ENCODE results near the gene CEP43. TPM values are rescaled to one million over a fixed set of nuclear protein-coding genes. Genes with fewer than 3 reads are reported as not detected.

CEP43 gene
- total and polyA plus RNA-seq, 9 donors: 9.4 to 21.5 (median 14.2) TPM

- Histone ChIP-seq H3K36me3 (ENCODE audit: control insufficient read depth, insufficient read depth, low read length) (peaks cover 3% of the 10 kb centered on the region), H3K4me1 (ENCODE audit: control insufficient read depth, insufficient read depth, low read length) (no peaks in the 10 kb centered on the region)
- DNase-seq: no peak
These were observed 10.5 kb upstream of the CEP43 start for GRCh38 chr6:166988674-166989201.

GRCh38 chr6:166989427-166990032 lies 9.7 kb upstream of the CEP43 start:
- Histone ChIP-seq H3K27me3 (ENCODE audit: control insufficient read depth, insufficient read depth, low read length) (no peaks in the 10 kb centered on the region), H3K4me3 (ENCODE audit: low read length) (no peak overlapping the region), H3K9me3 (replicated peaks; ENCODE audit: control insufficient read depth, low read depth, low read length) (no peaks in the 10 kb centered on the region), H3K36me3 (ENCODE audit: control insufficient read depth, insufficient read depth, low read length) (peaks cover 3% of the 10 kb centered on the region), H3K27ac (ENCODE audit: low read length) (no peak overlapping the region), H3K4me1 (ENCODE audit: control insufficient read depth, insufficient read depth, low read length) (no peaks in the 10 kb centered on the region)
- 33% methylated on average over 4 of the region's 10 CpGs for WGBS (ENCODE audit: insufficient coverage)
- DNase-seq: peak; percentile 45

More at GRCh38 chr6:166988674-166989201, 10.5 kb upstream of the CEP43 start:
- H3K9me3 ChIP-seq (replicated peaks; ENCODE audit: control insufficient read depth, low read depth, low read length): no peaks in the 10 kb centered on the region
- H3K27ac ChIP-seq (ENCODE audit: low read length): no peak overlapping the region
- H3K4me3 ChIP-seq (ENCODE audit: low read length): no peak overlapping the region
- H3K27me3 ChIP-seq (ENCODE audit: control insufficient read depth, insufficient read depth, low read length): no peaks in the 10 kb centered on the region
- WGBS (ENCODE audit: insufficient coverage): no CpG with 5 or more reads among the region's 3 CpGs

- no peaks in the 10 kb centered on the region for H3K27me3 ChIP-seq (ENCODE audit: control insufficient read depth, insufficient read depth, low read length)
- no peak overlapping the region for H3K4me3 ChIP-seq (ENCODE audit: low read length)
- H3K9me3 ChIP-seq (replicated peaks; ENCODE audit: control insufficient read depth, low read depth, low read length): no peaks in the 10 kb centered on the region
- WGBS (ENCODE audit: insufficient coverage): 92% methylated on average over 4 of the region's 7 CpGs
- H3K27ac ChIP-seq (ENCODE audit: low read length): no peak overlapping the region
- peaks cover 10% of the 10 kb centered on the region for H3K36me3 ChIP-seq (ENCODE audit: control insufficient read depth, insufficient read depth, low read length)
- H3K4me1 ChIP-seq (ENCODE audit: control insufficient read depth, insufficient read depth, low read length): peaks cover 8% of the 10 kb centered on the region
- DNase-seq: no peak
These were observed 2.8 kb upstream of the CEP43 start for GRCh38 chr6:166996406-166996805.

DNA sequence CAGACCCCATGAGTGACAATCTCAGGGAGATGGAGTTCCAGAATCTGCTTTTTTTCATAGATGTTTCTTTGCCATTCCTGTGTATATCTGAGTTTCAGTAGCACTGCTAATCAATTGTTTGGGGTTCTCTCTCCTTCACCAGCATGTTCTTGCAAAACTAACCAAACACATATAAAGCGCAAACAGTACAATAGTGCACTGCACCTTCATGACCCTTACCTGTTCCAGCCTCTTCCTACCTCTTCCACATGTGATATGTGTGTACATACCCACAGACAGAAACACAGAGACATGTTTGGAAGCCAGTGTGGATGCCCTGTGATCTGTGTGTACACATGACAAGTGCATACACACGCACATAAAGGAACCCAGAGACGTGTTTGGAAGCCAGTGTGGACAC lies 1.8 kb upstream of the CEP43 start:
- WGBS (ENCODE audit: insufficient coverage): 50% methylated on average over 1 of the region's 3 CpGs
- DNase-seq: no peak
- H3K27ac ChIP-seq (ENCODE audit: low read length): no peak overlapping the region

DNA sequence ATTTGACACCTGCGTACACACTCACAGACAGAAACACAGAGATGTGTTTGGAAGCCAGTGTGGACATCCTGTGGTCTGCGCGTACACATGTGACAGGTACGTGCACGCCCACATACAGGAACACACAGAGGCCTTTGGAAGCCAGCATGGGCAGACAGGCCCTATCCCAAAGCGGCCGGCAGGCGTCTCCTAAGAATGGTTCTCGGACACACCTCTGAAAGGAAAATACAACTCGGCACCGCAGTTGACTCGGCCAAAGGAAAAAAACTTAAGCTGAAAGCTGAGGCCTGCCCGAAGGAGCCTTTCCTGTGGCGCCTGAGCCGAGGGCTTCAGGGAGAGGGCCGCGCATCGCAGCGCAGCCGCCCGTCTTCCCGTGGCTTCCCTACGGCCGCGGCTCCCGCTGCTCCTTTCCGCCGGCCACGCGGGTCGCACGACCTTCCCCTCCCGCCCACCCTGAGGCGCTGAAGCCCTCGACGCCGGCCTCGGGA lies 1.4 kb upstream of the CEP43 start:
- Histone ChIP-seq H3K4me1 (ENCODE audit: control insufficient read depth, insufficient read depth, low read length) (peaks cover 8% of the 10 kb centered on the region), H3K27me3 (ENCODE audit: control insufficient read depth, insufficient read depth, low read length) (no peaks in the 10 kb centered on the region), H3K9me3 (replicated peaks; ENCODE audit: control insufficient read depth, low read depth, low read length) (no peaks in the 10 kb centered on the region), H3K4me3 (ENCODE audit: low read length) (peak overlapping the region; percentile 80), H3K36me3 (ENCODE audit: control insufficient read depth, insufficient read depth, low read length) (peaks cover 15% of the 10 kb centered on the region), H3K27ac (ENCODE audit: low read length) (peak overlapping the region; percentile 43)
- DNase-seq: peak; percentile 71
- WGBS (ENCODE audit: insufficient coverage): 2% methylated on average over 35 of the region's 38 CpGs

More for the DNA sequence above, 1.8 kb upstream of the CEP43 start:
- H3K36me3 ChIP-seq (ENCODE audit: control insufficient read depth, insufficient read depth, low read length): peaks cover 14% of the 10 kb centered on the region
- H3K4me3 ChIP-seq (ENCODE audit: low read length): peak overlapping the region; percentile 80
- no peaks in the 10 kb centered on the region for H3K27me3 ChIP-seq (ENCODE audit: control insufficient read depth, insufficient read depth, low read length)
- H3K9me3 ChIP-seq (replicated peaks; ENCODE audit: control insufficient read depth, low read depth, low read length): no peaks in the 10 kb centered on the region
- peaks cover 8% of the 10 kb centered on the region for H3K4me1 ChIP-seq (ENCODE audit: control insufficient read depth, insufficient read depth, low read length)

DNA sequence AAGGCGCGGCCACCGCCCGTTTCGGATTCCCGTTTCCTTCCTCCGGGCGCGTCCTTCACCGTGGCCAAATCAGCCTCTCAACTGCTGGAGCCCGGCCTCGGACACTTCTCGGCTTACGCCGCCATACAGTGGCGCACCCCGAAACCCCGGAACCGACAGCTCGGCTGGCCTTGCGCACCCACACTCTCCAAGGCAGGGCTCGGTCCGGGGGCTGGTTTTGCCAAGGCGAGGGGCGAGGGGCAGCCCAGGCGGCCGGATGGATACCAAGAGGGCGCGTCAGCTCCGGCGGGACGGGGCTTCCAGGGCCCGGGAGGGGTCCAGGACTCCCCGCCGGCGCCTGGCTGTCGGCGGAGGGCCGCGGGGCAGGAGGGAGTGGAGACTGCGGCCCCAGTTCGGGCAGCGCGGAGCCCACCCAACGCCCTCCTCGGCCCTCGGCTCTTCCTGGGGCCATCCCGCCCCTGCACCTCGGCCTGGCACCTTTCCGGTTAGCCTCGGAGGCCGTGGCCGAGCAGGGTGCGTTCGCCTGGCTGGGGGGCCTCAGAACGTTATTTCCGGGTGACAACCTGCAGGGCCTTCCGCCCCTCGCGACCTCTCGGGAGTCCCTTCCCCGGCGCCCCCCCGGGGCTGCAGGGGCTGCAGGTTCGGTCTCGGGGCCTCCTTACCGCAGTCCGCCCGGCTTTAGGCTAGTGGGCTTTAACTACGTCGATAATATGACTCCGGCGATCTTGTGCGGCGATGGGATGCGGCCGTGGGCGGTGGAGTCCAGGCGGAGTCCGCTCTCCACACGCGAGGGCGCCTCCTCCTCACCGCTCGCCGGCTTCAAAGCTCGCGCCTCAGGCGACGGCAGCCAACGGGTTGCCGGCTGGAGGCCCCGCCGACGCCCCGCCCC lies 697 bp upstream of the CEP43 start:
- peaks cover 8% of the 10 kb centered on the region for H3K4me1 ChIP-seq (ENCODE audit: control insufficient read depth, insufficient read depth, low read length)
- H3K27ac ChIP-seq (ENCODE audit: low read length): peak overlapping the region; percentile 43
- DNase-seq: peak; percentile 35
- WGBS (ENCODE audit: insufficient coverage): under 1% methylated on average over 95 of the region's 96 CpGs
- H3K4me3 ChIP-seq (ENCODE audit: low read length): peak overlapping the region; percentile 80
- no peaks in the 10 kb centered on the region for H3K9me3 ChIP-seq (replicated peaks; ENCODE audit: control insufficient read depth, low read depth, low read length)
- H3K27me3 ChIP-seq (ENCODE audit: control insufficient read depth, insufficient read depth, low read length): no peaks in the 10 kb centered on the region
- H3K36me3 ChIP-seq (ENCODE audit: control insufficient read depth, insufficient read depth, low read length): peaks cover 13% of the 10 kb centered on the region

- Histone ChIP-seq H3K9me3 (replicated peaks; ENCODE audit: control insufficient read depth, low read depth, low read length) (no peaks in the 10 kb centered on the region), H3K4me1 (ENCODE audit: control insufficient read depth, insufficient read depth, low read length) (peaks cover 8% of the 10 kb centered on the region), H3K36me3 (ENCODE audit: control insufficient read depth, insufficient read depth, low read length) (peaks cover 15% of the 10 kb centered on the region), H3K4me3 (ENCODE audit: low read length) (peak overlapping the region; percentile 70), H3K27ac (ENCODE audit: low read length) (no peak overlapping the region), H3K27me3 (ENCODE audit: control insufficient read depth, insufficient read depth, low read length) (no peaks in the 10 kb centered on the region)
- DNase-seq: peak; percentile 32
- WGBS (ENCODE audit: insufficient coverage): no CpG with 5 or more reads among the region's 10 CpGs
These were observed 672 bp downstream of the CEP43 start for GRCh38 chr6:166999884-167000253.

DNA sequence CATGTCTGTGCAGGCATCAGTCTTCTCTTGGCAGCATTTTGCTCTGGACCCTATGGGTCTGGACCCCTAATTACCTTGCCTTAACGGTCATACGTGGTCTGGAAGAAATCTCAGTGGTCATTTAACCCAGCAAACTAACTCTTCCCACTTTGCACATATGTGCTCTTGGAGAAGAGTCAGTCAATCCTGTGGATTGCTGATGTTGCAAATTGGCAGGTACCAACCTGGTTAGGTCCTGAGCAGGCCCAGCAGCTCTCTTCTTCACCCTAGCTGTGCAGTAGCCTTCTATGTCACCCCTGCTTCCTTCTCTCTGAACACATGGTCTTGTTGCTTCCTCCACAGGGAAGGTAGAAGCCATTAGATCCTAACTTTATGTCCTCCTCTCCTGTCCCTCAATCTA lies 1.6 kb downstream of the CEP43 start:
- no peaks in the 10 kb centered on the region for H3K27me3 ChIP-seq (ENCODE audit: control insufficient read depth, insufficient read depth, low read length)
- H3K27ac ChIP-seq (ENCODE audit: low read length): no peak overlapping the region
- H3K4me1 ChIP-seq (ENCODE audit: control insufficient read depth, insufficient read depth, low read length): peaks cover 8% of the 10 kb centered on the region
- no peak overlapping the region for H3K4me3 ChIP-seq (ENCODE audit: low read length)
- WGBS (ENCODE audit: insufficient coverage): 80% methylated on average over 1 of the region's 2 CpGs
- no peak for DNase-seq
- H3K36me3 ChIP-seq (ENCODE audit: control insufficient read depth, insufficient read depth, low read length): peaks cover 17% of the 10 kb centered on the region
- H3K9me3 ChIP-seq (replicated peaks; ENCODE audit: control insufficient read depth, low read depth, low read length): no peaks in the 10 kb centered on the region

DNA sequence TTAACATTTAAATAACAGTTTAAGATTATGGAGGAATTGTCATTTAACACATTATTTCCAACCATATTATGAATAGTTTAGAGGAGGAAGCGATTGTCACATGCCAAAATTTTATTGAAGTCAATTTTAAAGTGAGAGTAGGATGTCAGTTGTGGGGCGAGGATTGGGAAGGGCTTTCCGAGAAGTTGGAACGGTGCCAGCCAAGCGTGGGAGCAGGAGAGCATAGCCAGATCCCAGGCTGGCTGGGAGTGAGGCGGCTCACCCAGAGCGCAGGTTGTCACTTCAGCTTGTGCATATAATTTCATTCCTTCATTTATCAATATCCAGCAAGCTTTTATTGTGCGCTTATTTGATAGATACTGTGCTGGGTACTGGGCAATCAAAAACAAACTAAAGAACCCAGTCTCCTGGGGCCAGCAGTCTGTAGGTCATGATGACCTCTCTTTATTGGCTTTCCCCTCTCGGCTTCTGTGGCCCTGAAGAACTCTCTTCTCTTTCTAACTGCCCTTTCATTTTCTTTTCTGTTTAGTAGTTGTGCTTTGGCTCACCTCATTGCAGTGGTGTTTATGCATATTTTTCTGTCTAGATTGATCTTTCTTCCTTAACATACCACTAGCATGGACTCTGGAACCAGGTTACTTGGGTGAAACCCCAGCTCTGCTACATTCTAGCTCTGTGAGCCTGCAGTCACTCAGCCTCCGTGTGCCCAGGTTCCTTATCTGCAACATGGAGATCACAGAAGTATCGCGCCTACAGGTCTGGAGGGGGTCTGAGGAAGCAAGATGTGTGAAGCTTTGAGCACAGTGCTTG lies 6.4 kb downstream of the CEP43 start:
- H3K27me3 ChIP-seq (ENCODE audit: control insufficient read depth, insufficient read depth, low read length): no peaks in the 10 kb centered on the region
- no peak overlapping the region for H3K4me3 ChIP-seq (ENCODE audit: low read length)
- WGBS (ENCODE audit: insufficient coverage): 69% methylated on average over 5 of the region's 12 CpGs
- peak; percentile 25 for DNase-seq
- no peaks in the 10 kb centered on the region for H3K9me3 ChIP-seq (replicated peaks; ENCODE audit: control insufficient read depth, low read depth, low read length)
- peaks cover 3% of the 10 kb centered on the region for H3K4me1 ChIP-seq (ENCODE audit: control insufficient read depth, insufficient read depth, low read length)
- peaks cover 28% of the 10 kb centered on the region for H3K36me3 ChIP-seq (ENCODE audit: control insufficient read depth, insufficient read depth, low read length)
- H3K27ac ChIP-seq (ENCODE audit: low read length): no peak overlapping the region

Data from muscle of leg (tissue), 11 donors.